ENCODE measurements around the gene ZCCHC14.

- no peak for TF ChIP-seq EZH2 (IDR thresholded peaks at IDR 0.05; ENCODE audit: borderline replicate concordance, low read depth, low read length, poor library complexity, severe bottlenecking)
- no peak for TF ChIP-seq CTCF (conservative IDR thresholded peaks at IDR 0.05; ENCODE audit: low read depth, low read length)
Observed at GRCh38 chr16:87465306-87465705, 27.5 kb downstream of the ZCCHC14 start.
